Measurements from ENCODE around the gene RBM42. TPM values are rescaled to one million over a fixed set of nuclear protein-coding genes. Genes with fewer than 3 reads are reported as not detected.

The RBM42 gene
- polyA plus RNA-seq, 2 of the 4 experiments (the other 2 are of a cell fraction) = 80.4 to 128 TPM

DNA sequence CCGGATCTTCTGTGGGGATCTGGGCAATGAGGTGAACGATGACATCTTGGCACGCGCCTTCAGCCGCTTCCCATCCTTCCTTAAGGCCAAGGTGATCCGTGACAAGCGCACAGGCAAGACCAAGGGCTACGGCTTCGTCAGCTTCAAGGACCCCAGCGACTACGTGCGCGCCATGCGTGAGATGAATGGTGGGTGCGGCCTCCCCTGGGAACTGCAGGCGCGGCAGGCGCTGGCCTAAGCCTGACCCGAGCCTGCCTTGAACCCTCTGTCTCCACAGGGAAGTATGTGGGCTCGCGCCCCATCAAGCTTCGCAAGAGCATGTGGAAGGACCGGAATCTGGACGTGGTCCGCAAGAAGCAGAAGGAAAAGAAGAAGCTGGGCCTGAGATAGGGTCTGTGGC is 8.3 kb downstream of the RBM42 start:
- POLR2A ChIA-PET = interaction anchor here (0.9 to 1.0 kb wide), 2 partner anchors 11 to 19 kb away, joined by 3 to 4 read pairs; partner anchors contain the start of gene COX6B1
- TF ChIP-seq ESRRA (IDR thresholded peaks at IDR 0.05; ENCODE audit: borderline replicate concordance, low read length) (no peak), EP300 (IDR thresholded peaks at IDR 0.05) (no peak), TP53 (CRISPR knock-in tag; IDR thresholded peaks at IDR 0.05) (no peak), CHD4 (IDR thresholded peaks at IDR 0.05; ENCODE audit: borderline replicate concordance) (no peak), RARB (CRISPR knock-in tag; IDR thresholded peaks at IDR 0.05) (no peak), KDM5A (IDR thresholded peaks at IDR 0.05) (no peak), FOSB (CRISPR knock-in tag; IDR thresholded peaks at IDR 0.05) (no peak), HMGXB4 (CRISPR knock-in tag; IDR thresholded peaks at IDR 0.05; ENCODE audit: borderline replicate concordance) (no peak), HOXA7 (CRISPR knock-in tag; IDR thresholded peaks at IDR 0.05) (no peak), MAZ (IDR thresholded peaks at IDR 0.05; ENCODE audit: borderline replicate concordance, low read depth, low read length) (no peak), CBX8 (IDR thresholded peaks at IDR 0.05) (no peak), KDM1A (IDR thresholded peaks at IDR 0.05; ENCODE audit: low read depth) (no peak), CHD2 (IDR thresholded peaks at IDR 0.05; ENCODE audit: low read length, partially characterized antibody) (no peak), EHF (CRISPR knock-in tag; IDR thresholded peaks at IDR 0.05) (no peak), MYC (IDR thresholded peaks at IDR 0.05; ENCODE audit: borderline replicate concordance, low read length) (no peak)
- TF ChIP-seq, protein P1, sequence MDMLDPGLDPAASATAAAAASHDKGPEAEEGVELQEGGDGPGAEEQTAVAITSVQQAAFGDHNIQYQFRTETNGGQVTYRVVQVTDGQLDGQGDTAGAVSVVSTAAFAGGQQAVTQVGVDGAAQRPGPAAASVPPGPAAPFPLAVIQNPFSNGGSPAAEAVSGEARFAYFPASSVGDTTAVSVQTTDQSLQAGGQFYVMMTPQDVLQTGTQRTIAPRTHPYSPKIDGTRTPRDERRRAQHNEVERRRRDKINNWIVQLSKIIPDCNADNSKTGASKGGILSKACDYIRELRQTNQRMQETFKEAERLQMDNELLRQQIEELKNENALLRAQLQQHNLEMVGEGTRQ (IDR thresholded peaks at IDR 0.05) = no peak
- FAIRE-seq = no peak

GRCh38 chr19:35639321-35639639 is 10.4 kb downstream of the RBM42 start:
- POLR2A ChIA-PET = no interaction called here
- DNase-seq (ENCODE audit: low read depth in 1 of 2, low spot score in 1 of 2) (no peak), ATAC-seq (no peak), FAIRE-seq (no peak)
- Histone ChIP-seq H3K9me3 (no peaks in the 10 kb centered on the region), H3K4me2 (no peak overlapping the region), H3K27ac (no peak overlapping the region), H3K4me3 (no peak overlapping the region), H3K4me1 (peaks cover 6% of the 10 kb centered on the region; the same call in 2 of the 3 replicates)
- CTCF ChIA-PET = interaction anchor here (1.1 to 3.4 kb wide), 5 partner anchors 8 to 103 kb away, joined by 3 to 26 read pairs (median 5); no protein-coding TSS in a partner anchor
- TF ChIP-seq HOXA7 (CRISPR knock-in tag; IDR thresholded peaks at IDR 0.05) (peak; percentile 13; the same call in 1 of the 2 replicates), PHF8 (IDR thresholded peaks at IDR 0.05; ENCODE audit: borderline replicate concordance, low read depth) (no peak)
- WGBS (ENCODE audit: missing lambda C conversion rate) = 76% methylated on average over 6 of the region's 6 CpGs

More for the DNA sequence above, 8.3 kb downstream of the RBM42 start:
- no peaks in the 10 kb centered on the region for H3K4me1 ChIP-seq
- no peak overlapping the region for H3K4me2 ChIP-seq
- H3K9me3 ChIP-seq = no peaks in the 10 kb centered on the region
- WGBS (ENCODE audit: missing lambda C conversion rate) = 94% methylated on average over 25 of the region's 25 CpGs
- ATAC-seq = no peak
- DNase-seq (ENCODE audit: low read depth in 1 of 2, low spot score in 1 of 2) = no peak
- H3K27ac ChIP-seq = no peak overlapping the region
- CTCF ChIA-PET = interaction anchor here (0.6 to 3.4 kb wide), 13 partner anchors 11 to 198 kb away, joined by 3 to 26 read pairs (median 4); partner anchors contain the start of genes COX6B1 and HAUS5
- no peak overlapping the region for H3K4me3 ChIP-seq

GRCh38 chr19:35639863-35640262 is 11.0 kb downstream of the RBM42 start:
- DNase-seq (ENCODE audit: low read depth in 1 of 2, low spot score in 1 of 2) (no peak), ATAC-seq (no peak), FAIRE-seq (no peak)
- ChIA-PET CTCF (interaction anchor here (1.1 to 1.9 kb wide), 3 partner anchors 9 to 104 kb away, joined by 3 to 8 read pairs (median 5); no protein-coding TSS in a partner anchor), POLR2A (no interaction called here)
- Histone ChIP-seq H3K4me3 (no peak overlapping the region), H3K4me1 (peaks cover 8% of the 10 kb centered on the region; the same call in 2 of the 3 replicates), H3K27ac (no peak overlapping the region), H3K4me2 (no peak overlapping the region), H3K9me3 (no peaks in the 10 kb centered on the region)
- no peak for TF ChIP-seq CBX2 (IDR thresholded peaks at IDR 0.05; ENCODE audit: borderline replicate concordance, low read depth)
- no peak for TF ChIP-seq FOXS1 (CRISPR knock-in tag; IDR thresholded peaks at IDR 0.05)
- TF ChIP-seq TP53 (CRISPR knock-in tag; IDR thresholded peaks at IDR 0.05) = no peak
- TF ChIP-seq, protein P1 (IDR thresholded peaks at IDR 0.05) = no peak
- TF ChIP-seq HEYL (CRISPR knock-in tag; IDR thresholded peaks at IDR 0.05) = no peak
- WGBS (ENCODE audit: missing lambda C conversion rate) = 69% methylated on average over 8 of the region's 8 CpGs

Data from A549 (cell line).